AG08395 (cell line): Measurements from ENCODE around the gene GATC.
A peak's percentile ranks its signal among the peaks of the same experiment; 100 is the strongest.

Experiments used
- DNase-seq: peaks from one replicate; pipeline ENCODE4 v3.0.0; 2012; ENCODE audit warnings: mixed read lengths, low spot score

Gene GATC

GRCh38 chr12:120497524-120498150, 51.4 kb downstream of the GATC start:
- peak; percentile 14 for DNase-seq

- no peak for DNase-seq
These were observed 52.7 kb downstream of the GATC start for GRCh38 chr12:120498870-120499515.

GRCh38 chr12:120500581-120500980, 54.3 kb downstream of the GATC start:
- no peak for DNase-seq

GRCh38 chr12:120504587-120504986, 58.3 kb downstream of the GATC start:
- no peak for DNase-seq

- DNase-seq, result no peak
These were observed 62.3 kb downstream of the GATC start for GRCh38 chr12:120508537-120508936.
